Hematopoietic multipotent progenitor cell treated with erythropoietin and hydrocortisone succinate and interleukin-3 and kit ligand, for 4 days (in vitro differentiated cells): ENCODE measurements around the gene DLEC1.

Source experiments
- DNase-seq: peaks from one replicate; pipeline ENCODE4 v3.0.0-alpha.2; 2015

Gene DLEC1

DNA sequence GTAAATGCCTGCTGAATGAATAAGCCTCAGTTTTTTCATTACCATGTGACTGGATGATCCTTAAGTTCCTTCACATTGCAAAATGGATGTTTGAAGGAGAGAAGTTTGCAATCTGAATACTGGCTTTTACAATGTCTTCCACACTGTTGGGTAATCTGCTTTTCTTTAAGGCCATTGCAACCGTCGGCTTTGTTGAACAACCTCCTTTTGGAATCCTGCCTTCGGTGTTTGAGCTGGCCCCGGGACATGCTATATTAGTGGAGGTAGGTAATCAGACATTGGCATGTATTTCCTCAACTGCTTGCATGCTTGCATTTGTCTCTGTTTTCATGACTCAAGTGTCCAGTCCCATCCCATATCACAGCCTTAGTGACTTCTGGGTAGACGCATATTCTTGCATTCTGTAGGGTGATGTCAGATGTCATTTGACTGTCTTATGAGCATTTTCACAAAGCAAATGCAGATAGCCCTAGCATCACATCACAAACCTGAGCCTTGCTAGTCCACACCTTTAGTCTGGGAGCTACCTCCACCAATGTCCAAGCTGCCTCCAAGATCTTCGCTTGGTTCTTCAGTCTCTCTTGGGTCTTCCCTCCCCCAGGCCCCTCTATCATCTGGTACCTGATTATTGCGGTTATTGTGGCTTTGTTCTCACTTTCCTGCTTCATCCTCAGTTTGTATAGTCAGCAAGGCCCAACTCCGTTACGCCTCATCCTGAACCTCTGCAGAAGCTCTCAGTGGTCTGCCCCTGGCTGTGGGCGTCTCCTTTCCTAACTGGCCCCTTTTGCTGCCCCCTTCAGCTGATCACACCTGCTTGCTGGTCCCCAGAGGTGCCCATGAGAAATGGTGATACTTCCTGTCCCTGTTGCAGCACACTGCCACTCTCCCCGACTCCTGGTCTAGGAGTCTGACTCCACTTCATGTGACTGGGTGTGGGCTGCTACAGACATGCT, 49.4 kb downstream of the DLEC1 start:
- no peak for DNase-seq

DNA sequence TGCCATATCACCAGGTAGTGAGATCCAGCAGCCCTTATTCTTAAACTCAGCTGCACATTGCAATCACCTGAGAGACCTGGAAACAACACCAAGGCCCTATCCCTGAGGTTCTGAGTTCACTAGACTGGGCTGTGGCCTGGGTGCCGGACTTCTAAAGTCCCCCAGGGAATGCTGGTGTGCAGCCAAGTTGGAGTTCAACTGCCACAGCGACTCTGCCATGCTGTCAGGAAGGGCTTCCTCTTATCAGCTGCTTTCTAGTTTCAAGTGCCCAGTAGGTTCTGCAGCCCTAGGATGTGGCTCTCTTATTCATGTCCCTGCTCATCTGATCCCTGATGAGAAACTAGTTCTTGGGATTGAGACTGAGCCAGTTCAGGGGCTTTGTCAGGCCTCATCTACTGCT, 50.2 kb downstream of the DLEC1 start:
- no peak for DNase-seq

DNA sequence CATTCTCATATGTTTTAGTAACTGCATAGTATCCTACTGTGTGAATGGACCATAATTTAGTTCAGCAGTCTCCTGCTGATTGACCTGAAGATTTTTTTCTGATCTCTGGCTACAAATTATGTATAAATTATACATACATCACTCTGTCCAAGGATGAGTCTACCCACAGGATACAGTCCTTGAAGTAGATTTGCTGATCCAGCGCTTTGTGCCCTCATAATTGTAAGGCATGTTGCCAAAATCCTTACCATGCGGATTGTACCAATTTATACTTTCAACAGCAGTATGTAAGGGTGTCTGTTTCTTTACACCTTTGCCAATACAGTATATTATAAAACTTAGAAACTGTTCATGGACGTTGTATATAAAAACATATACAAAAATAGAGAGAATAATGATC, 51.4 kb downstream of the DLEC1 start:
- DNase-seq, result no peak

DNA sequence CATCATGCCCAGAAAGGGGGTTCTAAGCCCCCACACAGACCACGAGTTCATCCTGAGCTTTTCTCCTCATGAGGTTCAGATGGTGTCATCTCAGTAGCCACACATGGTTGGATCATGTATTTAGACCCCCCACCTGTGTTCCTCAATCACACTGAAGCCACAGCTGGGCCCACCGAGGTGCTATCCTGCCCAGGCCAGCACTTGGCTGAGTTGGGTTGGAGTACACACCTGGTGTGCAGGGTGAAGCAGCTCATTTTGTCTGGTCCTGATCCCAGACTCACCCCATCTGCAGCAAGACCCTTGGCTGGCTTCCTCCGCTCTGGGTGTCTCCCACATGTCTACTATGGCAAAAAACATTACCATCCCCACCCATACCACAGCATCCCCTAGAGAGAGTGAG, 56.0 kb downstream of the DLEC1 start:
- DNase-seq, result no peak

DNA sequence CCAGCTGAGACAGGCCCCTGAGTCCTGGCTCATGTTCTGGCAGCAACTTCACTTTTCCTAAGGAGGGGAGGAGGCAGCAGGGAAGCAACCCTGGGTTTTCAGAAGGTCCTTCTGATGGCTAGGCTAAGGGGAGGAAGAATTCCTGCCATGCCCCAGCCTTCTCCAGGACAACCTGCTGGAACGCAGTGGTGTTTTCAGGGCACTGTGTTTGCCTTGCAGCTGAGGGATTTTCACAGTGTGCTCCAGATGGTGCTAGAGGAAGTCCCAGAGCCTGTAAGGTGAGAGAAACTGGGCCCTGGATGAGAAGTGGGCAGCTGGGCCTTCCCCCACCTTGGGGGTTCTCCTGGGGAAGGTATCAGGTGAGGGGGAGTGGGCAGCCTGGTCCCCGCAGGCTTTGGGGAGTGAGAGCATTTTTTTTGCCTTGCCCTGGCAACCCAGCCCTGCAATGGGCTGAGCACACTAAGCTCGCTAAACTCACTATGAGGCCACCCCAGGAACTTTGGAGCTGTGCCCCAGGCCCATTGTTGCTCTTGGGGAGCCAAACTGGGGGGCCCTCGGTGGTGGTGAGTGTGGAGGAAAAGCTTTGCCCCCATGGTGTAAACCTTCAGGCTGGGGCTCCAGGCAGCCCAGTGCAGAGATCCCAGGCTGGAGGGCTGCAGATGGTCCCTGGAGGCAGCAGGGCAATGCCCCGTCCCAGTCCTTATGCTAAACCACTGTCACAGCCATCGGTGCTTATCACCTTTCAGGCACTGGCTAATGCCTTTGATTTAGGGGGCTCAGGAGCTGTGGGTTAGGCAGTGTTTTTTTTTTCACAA, 56.9 kb downstream of the DLEC1 start:
- DNase-seq, result no peak

DNA sequence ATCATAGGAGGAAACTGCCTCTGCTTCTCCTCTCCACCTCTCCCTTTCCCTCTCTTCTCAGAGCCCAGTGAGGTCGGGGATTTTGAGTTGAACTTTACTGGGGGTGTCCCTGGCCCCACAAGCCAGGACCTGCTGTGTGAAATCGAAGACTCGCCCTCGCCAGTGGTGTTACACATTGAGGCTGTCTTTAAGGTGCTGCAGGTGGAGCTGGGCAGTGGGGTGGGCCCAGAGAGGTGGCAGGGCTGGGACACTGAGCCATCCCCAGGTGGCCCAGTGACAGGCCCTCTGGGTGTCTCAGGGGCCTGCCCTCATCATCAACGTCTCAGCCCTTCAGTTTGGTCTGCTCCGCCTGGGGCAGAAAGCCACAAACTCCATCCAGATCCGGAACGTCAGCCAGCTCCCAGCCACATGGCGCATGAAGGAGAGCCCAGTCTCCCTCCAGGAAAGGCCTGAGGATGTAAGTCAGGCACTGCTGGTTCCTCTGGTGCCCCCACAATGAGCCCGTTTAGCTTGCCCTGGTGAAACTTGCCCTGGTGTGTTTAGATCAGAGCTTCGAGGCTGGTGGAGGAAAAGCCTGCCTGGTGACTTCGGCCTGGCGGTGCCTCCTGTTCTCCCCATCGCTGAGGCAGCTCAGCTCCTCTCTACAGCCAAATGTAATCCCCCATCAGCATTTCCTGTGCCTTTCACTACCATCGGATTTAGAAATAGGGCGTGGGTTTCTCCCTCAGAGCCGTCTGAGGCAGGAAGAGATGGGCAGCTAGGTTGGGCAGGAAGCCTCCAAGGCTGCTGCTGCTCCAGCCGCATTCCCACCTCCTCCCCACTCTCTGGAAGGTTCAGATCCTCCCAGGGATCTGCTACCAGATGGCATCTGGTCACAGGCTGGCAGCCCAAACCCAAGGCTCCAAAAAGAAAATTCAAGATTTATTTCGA, 58.7 kb downstream of the DLEC1 start:
- DNase-seq, result no peak

DNA sequence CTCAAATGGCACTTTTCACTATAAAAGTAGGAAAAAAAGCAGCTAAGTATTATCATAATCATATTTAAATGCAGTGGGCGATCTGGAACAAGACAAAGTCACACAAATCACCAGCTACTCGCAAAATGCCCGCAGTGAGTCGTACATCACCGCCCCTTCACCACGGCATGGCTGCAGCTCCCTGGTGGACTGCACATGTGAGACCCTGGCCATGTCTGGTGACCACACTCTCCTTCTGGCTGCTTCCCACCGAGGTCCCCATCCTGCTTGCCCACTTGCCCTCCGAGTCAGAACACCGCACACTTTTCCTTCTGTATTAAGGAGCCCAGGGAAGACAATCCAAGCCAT, 59.3 kb downstream of the DLEC1 start:
- DNase-seq, result no peak

DNA sequence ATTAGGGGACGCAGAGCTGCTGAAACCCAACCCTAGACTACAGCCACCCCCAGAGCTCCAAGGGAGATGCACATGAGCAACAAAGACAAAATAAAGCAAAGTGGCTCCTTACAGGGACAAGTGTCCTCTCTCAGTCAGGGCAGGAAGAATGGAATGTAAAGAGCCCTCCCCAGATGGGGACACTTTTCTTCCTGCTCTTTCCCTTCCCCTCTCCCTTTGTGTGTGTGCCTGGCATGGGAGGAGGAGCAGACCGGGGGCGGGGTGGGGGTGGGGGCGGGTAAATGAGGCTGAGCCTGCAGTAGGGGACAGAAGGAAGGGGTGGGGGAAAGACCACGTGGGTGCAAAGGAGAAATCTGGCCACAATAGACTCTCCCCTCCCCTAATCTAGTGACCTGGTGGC, 60.5 kb downstream of the DLEC1 start:
- no peak for DNase-seq

DNA sequence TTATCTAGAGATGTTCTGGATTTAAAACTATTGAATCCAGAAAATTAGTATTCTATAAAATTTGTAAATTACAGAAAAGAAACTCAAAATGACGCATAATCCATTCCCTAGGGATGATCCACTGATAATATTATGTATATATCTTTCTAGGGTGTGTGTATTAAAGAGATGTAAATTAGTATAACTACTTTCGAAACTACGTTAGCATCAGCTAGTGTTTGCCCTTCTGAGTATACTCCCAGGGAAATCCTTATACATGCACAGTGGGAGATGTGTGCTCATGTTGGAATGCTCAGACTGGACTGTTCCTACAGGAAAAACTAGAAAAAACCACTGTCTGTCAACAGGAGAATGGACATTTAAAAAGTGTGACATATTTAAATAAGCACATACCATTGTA, 61.5 kb downstream of the DLEC1 start:
- DNase-seq, result no peak

DNA sequence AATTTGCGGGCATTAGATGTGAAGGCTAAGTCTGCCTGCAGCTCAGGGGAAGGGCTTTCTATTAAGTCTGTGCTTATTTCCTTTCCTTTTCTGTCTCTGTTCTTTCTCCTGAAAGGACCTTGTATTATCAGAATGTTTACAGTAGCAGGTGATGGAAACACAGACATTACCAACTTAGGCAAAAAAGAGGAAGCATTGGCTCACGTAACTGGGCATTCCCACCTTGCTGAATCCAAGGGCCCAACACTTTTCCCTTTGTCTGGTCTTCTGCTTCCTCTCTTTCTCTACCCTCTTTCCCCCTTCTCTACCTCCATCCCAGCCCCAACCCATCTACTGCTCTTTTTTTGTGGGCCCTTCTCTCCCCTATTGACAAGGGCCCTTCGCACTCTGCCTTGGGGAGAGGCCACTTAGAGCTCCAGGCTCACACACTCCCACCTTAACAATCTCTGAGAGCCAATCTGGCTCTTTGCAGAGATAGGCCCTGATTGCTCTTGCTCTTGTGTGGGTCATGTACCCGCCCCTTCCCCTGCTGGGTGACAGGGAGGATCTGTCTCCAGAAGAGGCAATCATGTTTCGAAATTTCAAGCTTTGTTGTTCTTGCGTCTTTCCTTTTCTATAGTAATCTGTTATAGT, 62.9 kb downstream of the DLEC1 start:
- peak; percentile 30 for DNase-seq

DNA sequence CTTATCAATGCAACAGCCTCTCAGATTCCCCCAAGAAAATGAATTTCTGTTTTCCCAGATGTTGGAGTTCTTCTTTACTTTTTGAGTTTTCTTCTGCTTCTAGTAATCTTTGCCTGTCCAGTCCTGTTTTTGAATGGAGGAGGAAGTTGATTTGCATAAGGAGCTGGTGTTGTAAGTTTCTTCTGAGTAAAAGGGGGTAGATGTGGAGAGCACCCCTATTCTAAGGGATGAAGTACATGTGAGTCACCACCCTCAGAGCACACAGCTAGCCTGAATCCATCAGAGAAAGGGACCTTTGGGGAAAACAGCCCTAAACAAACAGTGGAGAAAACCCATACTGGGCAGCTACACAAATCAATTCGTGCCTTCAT, 63.4 kb downstream of the DLEC1 start:
- DNase-seq, result no peak

DNA sequence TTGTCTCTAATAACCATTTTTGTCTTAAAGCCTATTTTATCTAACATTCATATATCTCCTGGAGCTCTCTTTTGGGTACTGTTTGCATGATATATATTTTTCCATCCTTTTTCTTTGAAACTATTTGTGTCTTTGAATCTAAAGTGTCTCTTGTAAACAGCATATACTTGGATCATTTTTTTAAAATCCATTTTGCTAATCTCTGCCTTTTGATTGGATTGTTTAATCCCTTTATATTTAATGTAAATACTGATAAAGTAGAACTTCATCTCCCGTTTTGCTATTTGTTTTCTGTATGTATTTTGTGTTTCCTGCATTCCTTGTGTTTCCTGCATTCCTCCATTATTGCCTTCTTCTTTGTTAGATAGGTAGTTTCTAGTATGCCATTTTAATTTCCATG, 66.5 kb downstream of the DLEC1 start:
- no peak for DNase-seq

DNA sequence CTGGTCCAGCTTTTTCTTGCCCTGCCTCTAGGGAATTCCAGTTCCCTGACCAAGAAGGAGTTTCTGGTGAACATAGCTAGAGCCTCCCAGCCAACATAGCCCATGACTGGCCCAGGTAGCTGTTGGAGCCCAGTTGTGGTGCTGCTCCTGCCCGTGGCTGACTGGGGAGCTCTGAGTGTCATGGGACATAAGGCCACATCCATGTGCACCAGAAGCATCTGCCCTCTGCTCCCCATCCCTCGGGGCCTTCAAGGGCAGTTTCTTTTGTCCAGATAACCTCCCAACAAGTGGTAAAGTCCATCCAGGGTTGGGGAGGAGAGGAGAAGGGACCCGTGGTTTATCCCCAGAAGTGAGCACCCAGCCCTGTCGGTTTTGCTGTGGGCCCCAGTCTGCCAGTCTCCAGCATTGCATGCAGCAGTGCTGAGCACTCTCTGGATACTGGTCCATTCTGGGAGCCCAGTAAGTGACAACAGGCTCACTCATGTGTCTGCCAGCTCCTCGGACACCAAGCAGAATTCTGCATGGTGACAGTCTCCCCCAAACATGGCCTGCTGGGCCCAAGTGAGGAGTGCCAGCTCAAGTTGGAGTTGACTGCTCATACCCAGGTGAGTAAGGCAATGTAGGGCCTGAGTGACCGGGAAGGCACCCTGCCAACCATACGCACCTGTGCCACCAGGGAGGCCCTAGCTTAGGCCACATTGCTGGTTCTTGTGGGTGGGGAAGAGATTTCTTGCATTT, 69.1 kb downstream of the DLEC1 start:
- no peak for DNase-seq

DNA sequence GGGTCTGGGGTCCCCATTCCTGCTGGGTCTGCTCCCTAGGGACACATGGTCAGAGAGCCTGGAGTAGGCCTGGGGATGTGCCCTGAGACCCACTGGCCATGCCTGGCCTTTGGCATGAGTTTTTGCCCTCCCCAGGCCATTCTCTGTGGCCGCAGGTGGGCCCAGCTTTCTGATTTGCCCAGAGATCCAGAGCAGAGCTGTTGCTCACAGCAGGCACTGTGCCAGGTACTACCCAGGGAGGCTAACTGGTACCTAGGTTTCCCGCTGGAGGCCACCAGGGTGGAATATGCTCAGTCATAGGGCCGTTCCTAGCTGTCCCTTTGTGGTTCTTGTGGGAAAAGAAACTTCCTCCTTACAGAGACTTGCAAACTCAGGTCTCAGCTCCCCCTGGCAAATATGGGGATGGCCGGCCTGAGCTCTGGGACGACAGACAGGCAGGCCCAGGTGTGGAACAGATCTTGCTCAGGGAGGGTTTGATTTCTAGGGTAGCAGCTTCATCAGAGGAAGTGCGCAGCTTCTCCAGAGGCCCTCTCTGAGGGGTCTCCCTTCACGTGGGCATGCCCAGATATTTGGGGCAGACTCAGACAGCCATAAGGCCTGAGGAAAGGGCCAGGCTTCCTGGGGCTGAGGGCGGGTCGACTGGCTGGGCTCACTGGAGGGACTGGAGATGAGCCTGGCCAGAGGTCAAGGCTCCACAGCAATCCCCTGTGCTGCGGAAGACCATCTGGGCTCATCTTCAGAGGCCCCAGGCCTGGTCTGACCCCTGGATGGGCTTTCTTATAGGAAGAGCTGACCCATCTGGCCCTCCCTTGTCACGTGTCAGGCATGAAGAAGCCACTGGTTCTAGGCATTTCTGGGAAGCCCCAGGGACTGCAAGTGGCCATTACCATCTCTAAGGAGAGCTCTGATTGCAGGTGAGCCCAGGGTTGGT, 69.9 kb downstream of the DLEC1 start:
- peak; percentile 75 for DNase-seq

DNA sequence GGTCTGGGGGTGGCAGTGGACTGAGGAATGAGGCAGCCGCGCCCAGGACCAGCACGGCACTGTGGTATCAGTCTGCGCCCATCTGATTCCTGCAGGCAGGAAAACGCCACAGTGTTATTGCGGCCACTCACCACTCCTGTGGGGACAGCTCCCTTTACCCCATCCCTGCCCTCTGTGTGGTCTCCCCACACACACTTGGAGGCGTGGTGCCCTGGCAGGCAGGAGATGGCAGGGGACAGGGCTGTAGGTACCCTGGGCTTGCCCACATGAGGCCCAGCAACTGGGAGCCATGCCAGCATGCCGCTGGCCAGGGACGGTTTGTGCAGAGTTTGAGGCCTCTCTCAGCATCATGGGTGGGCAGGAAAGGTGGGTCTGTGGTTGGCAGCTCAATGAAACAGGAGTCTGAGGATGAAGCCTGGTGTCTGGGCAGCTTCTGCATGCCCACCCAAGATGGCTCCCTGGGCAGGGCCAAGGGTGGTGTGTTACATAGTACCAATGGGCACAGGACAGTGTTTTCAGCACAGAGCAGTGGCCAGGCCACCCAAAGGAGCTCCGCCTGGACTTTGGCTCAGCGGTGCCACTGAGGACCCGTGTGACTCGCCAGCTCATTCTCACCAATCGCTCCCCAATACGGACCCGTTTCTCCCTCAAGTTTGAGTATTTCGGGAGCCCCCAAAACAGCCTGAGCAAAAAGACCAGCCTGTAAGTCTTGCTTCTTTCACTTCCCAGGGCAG, 70.7 kb downstream of the DLEC1 start:
- no peak for DNase-seq

DNA sequence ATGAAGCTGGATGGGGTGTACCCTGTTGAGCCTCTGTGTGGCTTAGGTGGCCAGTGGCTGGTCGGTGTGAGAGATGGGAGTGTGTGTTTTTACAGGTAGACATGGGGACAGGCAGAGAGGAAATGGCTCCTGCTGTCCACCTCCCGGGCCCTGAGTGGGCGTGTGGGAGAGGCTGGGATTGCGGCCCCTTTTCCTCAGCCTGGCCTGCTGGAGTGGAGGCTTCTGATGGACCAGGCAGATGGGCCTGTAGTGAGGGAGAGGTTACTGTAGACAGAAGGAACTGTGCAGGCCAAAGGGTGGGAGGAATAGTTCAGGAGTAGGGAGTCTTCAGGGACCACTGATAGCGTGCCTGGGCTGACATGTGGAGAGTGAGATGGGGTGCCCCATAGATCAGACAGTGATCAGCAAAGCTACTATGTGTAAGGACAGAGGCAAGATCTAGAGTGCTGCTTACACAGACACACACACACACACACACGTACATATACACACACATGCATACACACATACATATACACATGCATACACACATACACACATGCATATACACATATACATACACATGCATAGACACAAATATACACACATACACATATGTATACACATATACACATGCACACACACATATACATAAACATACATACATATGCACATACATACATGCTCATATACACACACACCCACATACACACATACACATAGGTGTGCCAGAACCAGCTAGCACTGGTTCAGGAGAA, 71.5 kb downstream of the DLEC1 start:
- DNase-seq, result no peak

DNA sequence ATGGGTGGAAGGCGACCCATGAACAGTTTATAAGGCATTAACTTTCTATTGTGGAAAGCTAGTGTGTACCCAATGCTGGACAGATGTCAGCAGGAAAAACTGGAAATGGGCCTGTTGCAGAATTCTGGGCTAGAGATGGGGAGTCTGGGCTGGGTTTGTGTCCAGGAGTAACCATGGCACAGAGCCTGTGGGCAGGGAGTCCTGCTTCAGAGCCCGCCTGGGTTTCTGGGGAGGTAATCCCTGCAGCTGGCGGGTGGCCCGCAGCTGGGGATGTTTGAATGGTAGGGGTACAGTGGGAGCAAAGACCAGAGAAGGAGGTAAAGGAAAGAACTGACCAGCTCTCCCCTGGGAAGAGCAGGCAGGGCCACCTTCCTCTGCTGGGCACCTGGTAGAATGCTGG, 72.2 kb downstream of the DLEC1 start:
- DNase-seq, result no peak

DNA sequence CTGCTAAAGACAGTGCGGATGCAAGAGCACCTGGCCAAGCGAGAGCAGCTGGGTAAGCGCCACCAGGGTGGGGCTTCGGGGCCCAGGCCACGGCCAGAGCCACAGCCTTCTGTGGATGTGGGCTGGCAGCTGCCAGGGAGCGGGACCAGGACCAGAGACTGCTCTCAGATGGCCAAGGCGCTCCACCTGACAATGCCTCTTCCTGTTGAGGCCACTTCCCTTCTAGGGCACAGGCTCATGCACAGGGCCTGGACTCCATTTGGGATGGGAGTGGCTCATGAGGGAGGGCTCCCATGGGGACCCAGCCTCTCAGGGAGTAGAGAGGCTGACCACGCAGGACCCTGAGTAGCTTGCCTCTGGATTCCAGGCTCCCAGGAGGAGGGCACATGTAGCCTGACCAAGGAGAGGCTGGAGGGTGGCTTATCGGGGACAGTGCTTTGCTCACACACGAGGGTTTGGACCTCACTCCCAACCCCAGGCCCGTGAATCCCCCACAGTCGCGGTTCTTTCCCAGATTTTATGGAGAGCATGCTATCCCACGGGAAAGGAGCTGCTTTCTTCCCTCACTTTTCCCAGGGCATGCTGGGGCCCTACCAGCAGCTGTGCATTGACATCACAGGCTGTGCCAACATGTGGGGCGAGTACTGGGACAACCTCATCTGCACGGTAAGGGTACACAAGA, 72.8 kb downstream of the DLEC1 start:
- peak; percentile 20 for DNase-seq

DNA sequence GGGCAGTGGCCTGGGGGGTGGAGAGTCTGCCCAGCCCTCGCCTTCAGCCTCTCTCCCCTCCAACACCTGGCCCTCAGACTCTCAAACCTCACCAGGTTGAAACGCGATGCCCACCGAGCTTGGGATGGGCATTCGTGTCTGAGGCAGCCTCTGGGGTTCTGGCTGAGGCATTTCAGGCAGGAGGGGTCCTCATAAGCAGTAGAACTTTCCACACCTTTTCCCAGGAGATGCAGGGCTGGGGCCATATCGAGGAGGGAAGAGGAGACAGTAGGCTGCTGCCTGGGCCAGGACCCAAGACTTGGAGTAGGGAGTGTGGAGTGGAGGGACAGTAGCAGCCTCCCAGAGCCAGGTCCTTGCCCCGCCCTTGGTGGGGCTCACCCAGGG, 73.4 kb downstream of the DLEC1 start:
- DNase-seq, result no peak
